Measurements from ENCODE around the gene CYP2F1.
"Not testable (repeated sequence)": the region's sequence is repeated elsewhere in the genome, so short reads cannot be mapped to it uniquely, and the experiment has no call there.

The CYP2F1 gene

GRCh38 chr19:41095703-41096102 lies 18.5 kb upstream of the CYP2F1 start:
- no peak for FAIRE-seq
- no peak for TF ChIP-seq CTCF (IDR thresholded peaks at IDR 0.05; ENCODE audit: insufficient read depth, missing control alignments)
- DNase-seq (ENCODE audit: insufficient read length, low spot score), result no peak

- no peak for DNase-seq (ENCODE audit: insufficient read length, low spot score)
- TF ChIP-seq CTCF (IDR thresholded peaks at IDR 0.05; ENCODE audit: insufficient read depth, missing control alignments), result no peak
- FAIRE-seq, result no peak
These were observed 17.9 kb upstream of the CYP2F1 start for GRCh38 chr19:41096353-41096752.

GRCh38 chr19:41097302-41097701 lies 16.9 kb upstream of the CYP2F1 start:
- FAIRE-seq (no peak), DNase-seq (ENCODE audit: insufficient read length, low spot score) (no peak)
- no peak for TF ChIP-seq CTCF (IDR thresholded peaks at IDR 0.05; ENCODE audit: insufficient read depth, missing control alignments)

GRCh38 chr19:41098762-41099161 lies 15.5 kb upstream of the CYP2F1 start:
- FAIRE-seq (no peak), DNase-seq (ENCODE audit: insufficient read length, low spot score) (no peak)
- no peak for TF ChIP-seq CTCF (IDR thresholded peaks at IDR 0.05; ENCODE audit: insufficient read depth, missing control alignments)

GRCh38 chr19:41102210-41102609 lies 12.0 kb upstream of the CYP2F1 start:
- not testable (repeated sequence) for FAIRE-seq; DNase-seq (ENCODE audit: insufficient read length, low spot score)

- TF ChIP-seq CTCF (IDR thresholded peaks at IDR 0.05; ENCODE audit: insufficient read depth, missing control alignments), result no peak
- FAIRE-seq (no peak), DNase-seq (ENCODE audit: insufficient read length, low spot score) (no peak)
These were observed 8.1 kb upstream of the CYP2F1 start for GRCh38 chr19:41106177-41106576.

- FAIRE-seq (no peak), DNase-seq (ENCODE audit: insufficient read length, low spot score) (no peak)
- TF ChIP-seq CTCF (IDR thresholded peaks at IDR 0.05; ENCODE audit: insufficient read depth, missing control alignments), result no peak
These were observed 2.9 kb upstream of the CYP2F1 start for GRCh38 chr19:41111296-41111695.

- DNase-seq (ENCODE audit: insufficient read length, low spot score), result no peak
- TF ChIP-seq CTCF (IDR thresholded peaks at IDR 0.05; ENCODE audit: insufficient read depth, missing control alignments), result no peak
- no peak for FAIRE-seq
These were observed 2.4 kb upstream of the CYP2F1 start for GRCh38 chr19:41111750-41112295.
